HepG2 (cell line): Measurements from ENCODE around the gene ALOX12. TPM values are rescaled to one million over a fixed set of nuclear protein-coding genes. Genes with fewer than 3 reads are reported as not detected.

Source experiments
- ARID3A ChIP-seq: IDR thresholded peaks from 2 replicates; pipeline ENCODE4 v1.6.1; 2012; ENCODE audit warnings: low read depth, low read length, improper control_type of control experiment
- EZH2 ChIP-seq: conservative IDR thresholded peaks from 2 replicates; pipeline ENCODE4 v1.6.1; 2012; ENCODE audit warnings: mild to moderate bottlenecking, low read depth, low read length, moderate library complexity
- HES4 ChIP-seq: sonication (generic); formaldehyde crosslinking; IDR thresholded peaks from 2 replicates; pipeline ENCODE4 v1.9.0; 2021; ENCODE audit warnings: mild to moderate bottlenecking, missing genetic modification reagents, borderline replicate concordance
- HNF1A ChIP-seq, 2 experiments: sonication (generic) in 1 of 2; formaldehyde crosslinking in 1 of 2; IDR thresholded peaks; 2 replicates each; pipeline versions ENCODE4 v1.4.0 to v1.6.1; 2016 to 2020; ENCODE audit warnings: borderline replicate concordance in 1 of 2, low read depth in 1 of 2, mild to moderate bottlenecking in 1 of 2, missing genetic modification reagents in 1 of 2
- KDM5A ChIP-seq: fragments of 200-600 bp; sonication (generic); IDR thresholded peaks from 2 replicates; pipeline ENCODE4 v1.7.0; 2018; ENCODE audit warnings: antibody characterized with exemption, mild to moderate bottlenecking, low read length, borderline replicate concordance
- NCOR1 ChIP-seq: fragments of 200-600 bp; sonication (generic); IDR thresholded peaks from 2 replicates; pipeline ENCODE4 v1.7.0; 2017; ENCODE audit warnings: antibody characterized with exemption, low read length, borderline replicate concordance
- NFE2L2 ChIP-seq: fragments of 150-350 bp; IDR thresholded peaks from 2 replicates; pipeline ENCODE4 v1.6.1; 2014; ENCODE audit warnings: low read length
- PRDM4 ChIP-seq: sonication (generic); formaldehyde crosslinking; IDR thresholded peaks from 2 replicates; pipeline ENCODE4 v1.9.0; 2021; ENCODE audit warnings: missing genetic modification reagents, borderline replicate concordance
- PRPF4 ChIP-seq: fragments of 200-400 bp; formaldehyde crosslinking; IDR thresholded peaks from 2 replicates; pipeline ENCODE4 v1.6.1; 2016; ENCODE audit warnings: low read length, low read depth; ENCODE audit not compliant: poor library complexity, severe bottlenecking
- REPIN1 ChIP-seq: sonication (generic); formaldehyde crosslinking; IDR thresholded peaks from 2 replicates; pipeline ENCODE4 v1.8.0; 2022; ENCODE audit warnings: missing genetic modification reagents, low read depth, mild to moderate bottlenecking, borderline replicate concordance
- SRSF9 ChIP-seq: fragments of 200-400 bp; formaldehyde crosslinking; IDR thresholded peaks from 2 replicates; pipeline ENCODE4 v1.6.1; 2018; ENCODE audit warnings: borderline replicate concordance, mild to moderate bottlenecking, low read depth, low read length; ENCODE audit not compliant: insufficient read depth, poor library complexity, severe bottlenecking
- STAG1 ChIP-seq: sonication (generic); formaldehyde crosslinking; IDR thresholded peaks from 2 replicates; pipeline ENCODE4 v1.4.0; 2020; ENCODE audit warnings: missing genetic modification reagents
- THAP11 ChIP-seq: IDR thresholded peaks from 2 replicates; pipeline ENCODE4 v1.6.1; 2016; ENCODE audit warnings: missing biosample characterization, missing genetic modification reagents
- TOE1 ChIP-seq: sonication (generic); formaldehyde crosslinking; IDR thresholded peaks from 2 replicates; pipeline ENCODE4 v1.4.0; 2020; ENCODE audit warnings: mild to moderate bottlenecking, missing genetic modification reagents
- ZFP1 ChIP-seq: IDR thresholded peaks from 2 replicates; pipeline ENCODE4 v1.6.1; 2016
- ZNF362 ChIP-seq: sonication (generic); formaldehyde crosslinking; IDR thresholded peaks from 2 replicates; pipeline ENCODE4 v1.4.0; 2020; ENCODE audit warnings: missing genetic modification reagents, mild to moderate bottlenecking, borderline replicate concordance
- polyA plus RNA-seq, 8 experiments: library from polyadenylated mRNA; depleted of rRNA in 3 of 8; stranded (reverse) in 7 of 8; unstranded in 1 of 8; fragments of >200 nt; fragmentation: Illumina TruSeq in 4 of 8; extraction: Trizol in 4 of 8; gene quantifications; 2 replicates each; pipeline versions ENCODE4 v1.2.1 to v1.2.3, GENCODE V29; 2011 to 2016; ENCODE audit warnings: low read depth in 4 of 8, missing spikeins in 1 of 8, mixed read lengths in 1 of 8; ENCODE audit not compliant: insufficient read depth in 1 of 8
- total RNA-seq, 5 experiments: library from RNA; depleted of rRNA; stranded (reverse); fragments of >200 nt; fragmentation: Illumina TruSeq; extraction: Trizol; gene quantifications; 2 replicates each; pipeline ENCODE4 v1.2.3, GENCODE V29; 2016; ENCODE audit warnings: low read depth in 1 of 5

The ALOX12 gene
- total and polyA plus RNA-seq, 2 of the 13 experiments (the other 11 are each of a cell fraction or from before 2014, with no cell fraction given): not detected

GRCh38 chr17:7045492-7046126, 49.8 kb downstream of the ALOX12 start (continued):
- TF ChIP-seq PRDM4 (CRISPR knock-in tag) (no peak), KDM5A (peak; percentile 72; the same call in 1 of the 2 replicates), PRPF4 (no peak), STAG1 (CRISPR knock-in tag) (peak; percentile 97), ZNF362 (CRISPR knock-in tag) (peak; percentile 20; the same call in 1 of the 2 replicates), EZH2 (no peak), THAP11 (peak; percentile 70), NFE2L2 (0 out of 2 replicates have a peak, but pooled peaks have one; percentile 8), TOE1 (CRISPR knock-in tag) (0 out of 2 replicates have a peak, but pooled peaks have one; percentile 7), ARID3A (peak; percentile 97), HES4 (CRISPR knock-in tag) (no peak), REPIN1 (no peak), ZFP1 (peak; percentile 99), NCOR1 (peak; percentile 33; the same call in 1 of the 2 replicates), SRSF9 (no peak), HNF1A (IDR thresholded peaks at IDR 0.05; ENCODE audit: low read depth) (peak; percentile 90; the same call in 1 of the 2 replicates), HNF1A (CRISPR knock-in tag; IDR thresholded peaks at IDR 0.05; ENCODE audit: borderline replicate concordance) (peak; percentile 76; the same call in 1 of the 2 replicates)
